Trophoblast cell (in vitro differentiated cells and primary cell): ENCODE measurements around the gene HLCS.

Source experiments
- DNase-seq, 2 donors: peaks; one replicate each; pipeline ENCODE4 v3.0.0-alpha.2; 2016
- H2AFZ ChIP-seq: 2 replicates; pipeline ENCODE4 v1.6.1; 2013; ENCODE audit warnings: low read length, moderate library complexity, mild to moderate bottlenecking; ENCODE audit not compliant: insufficient read depth, poor library complexity
- H2AK5ac ChIP-seq: 2 replicates; pipeline ENCODE4 v1.6.1; 2013; ENCODE audit warnings: mild to moderate bottlenecking, low read length
- H2BK120ac ChIP-seq: 2 replicates; pipeline ENCODE4 v1.6.1; 2013; ENCODE audit warnings: low read length, mild to moderate bottlenecking, moderate library complexity; ENCODE audit not compliant: insufficient read depth, poor library complexity
- H2BK12ac ChIP-seq: 2 replicates; pipeline ENCODE4 v1.6.1; 2013; ENCODE audit warnings: mild to moderate bottlenecking, low read length, moderate library complexity
- H2BK5ac ChIP-seq: 2 replicates; pipeline ENCODE4 v1.6.1; 2013; ENCODE audit warnings: low read length, low read depth, moderate library complexity, mild to moderate bottlenecking; ENCODE audit not compliant: poor library complexity
- H3K14ac ChIP-seq: 2 replicates; pipeline ENCODE4 v1.6.1; 2013; ENCODE audit warnings: mild to moderate bottlenecking, low read length
- H3K18ac ChIP-seq: 2 replicates; pipeline ENCODE4 v1.6.1; 2013; ENCODE audit warnings: mild to moderate bottlenecking, low read length
- H3K23ac ChIP-seq: 2 replicates; pipeline ENCODE4 v1.6.1; 2013; ENCODE audit warnings: low read length
- H3K27ac ChIP-seq: 2 replicates; pipeline ENCODE4 v1.5.1; 2013; ENCODE audit warnings: low read depth, mild to moderate bottlenecking, inconsistent platforms, low read length, moderate library complexity
- H3K27me3 ChIP-seq: 2 replicates; pipeline ENCODE4 v1.6.1; 2013; ENCODE audit warnings: inconsistent platforms, mild to moderate bottlenecking, low read length, moderate library complexity; ENCODE audit not compliant: insufficient read depth
- H3K36me3 ChIP-seq, 2 experiments: 1 replicate in 1 of 2; 2 replicates in 1 of 2; pipeline ENCODE4 v1.6.1; 2013; ENCODE audit warnings: low read length in 2 of 2, mild to moderate bottlenecking in 2 of 2, moderate library complexity in 1 of 2; ENCODE audit not compliant: insufficient read depth in 2 of 2, control insufficient read depth in 1 of 2
- H3K4ac ChIP-seq: 2 replicates; pipeline ENCODE4 v1.6.1; 2013; ENCODE audit warnings: low read depth, mild to moderate bottlenecking, low read length, moderate library complexity
- H3K4me1 ChIP-seq, 2 experiments: 1 replicate in 1 of 2; 2 replicates in 1 of 2; pipeline ENCODE4 v1.6.1; 2013; ENCODE audit warnings: low read length in 2 of 2, mild to moderate bottlenecking in 2 of 2, moderate library complexity in 1 of 2; ENCODE audit not compliant: insufficient read depth in 2 of 2, control insufficient read depth in 1 of 2
- H3K4me2 ChIP-seq: 2 replicates; pipeline ENCODE4 v1.6.1; 2013; ENCODE audit warnings: inconsistent platforms, mild to moderate bottlenecking, low read length, moderate library complexity
- H3K4me3 ChIP-seq: 2 replicates; pipeline ENCODE4 v1.5.1; 2013; ENCODE audit warnings: mild to moderate bottlenecking, low read depth, low read length, inconsistent platforms
- H3K79me1 ChIP-seq: one replicate; pipeline ENCODE4 v1.6.1; 2013; ENCODE audit warnings: low read length
- H3K79me2 ChIP-seq: 2 replicates; pipeline ENCODE4 v1.6.1; 2013; ENCODE audit warnings: low read length, mild to moderate bottlenecking; ENCODE audit not compliant: control insufficient read depth, insufficient read depth, poor library complexity
- H3K9ac ChIP-seq: 2 replicates; pipeline ENCODE4 v1.6.1; 2013; ENCODE audit warnings: mild to moderate bottlenecking, low read length
- H3K9me3 ChIP-seq: 2 replicates; pipeline ENCODE4 v1.6.1; 2013; ENCODE audit warnings: low read depth, mild to moderate bottlenecking, control low read depth, inconsistent platforms, low read length; ENCODE audit not compliant: insufficient read depth
- H4K12ac ChIP-seq: 2 replicates; pipeline ENCODE4 v1.6.1; 2013; ENCODE audit warnings: low read depth, mild to moderate bottlenecking, low read length, moderate library complexity
- H4K8ac ChIP-seq: 2 replicates; pipeline ENCODE4 v1.6.1; 2013; ENCODE audit warnings: low read depth, mild to moderate bottlenecking, low read length, moderate library complexity
- H4K91ac ChIP-seq: one replicate; pipeline ENCODE4 v1.6.1; 2013; ENCODE audit warnings: low read depth, mild to moderate bottlenecking, low read length, moderate library complexity
- WGBS: extraction: QIAGEN DNeasy Blood & Tissue Kit; methylation state at CpG from one replicate; pipeline ENCODE4 v1.1.7; 2013; ENCODE audit warnings: missing lambda C conversion rate; ENCODE audit not compliant: insufficient read length, insufficient coverage; ENCODE audit errors: extremely low coverage; 5-methylcytosine and 5-hydroxymethylcytosine counted together

Gene HLCS

DNA sequence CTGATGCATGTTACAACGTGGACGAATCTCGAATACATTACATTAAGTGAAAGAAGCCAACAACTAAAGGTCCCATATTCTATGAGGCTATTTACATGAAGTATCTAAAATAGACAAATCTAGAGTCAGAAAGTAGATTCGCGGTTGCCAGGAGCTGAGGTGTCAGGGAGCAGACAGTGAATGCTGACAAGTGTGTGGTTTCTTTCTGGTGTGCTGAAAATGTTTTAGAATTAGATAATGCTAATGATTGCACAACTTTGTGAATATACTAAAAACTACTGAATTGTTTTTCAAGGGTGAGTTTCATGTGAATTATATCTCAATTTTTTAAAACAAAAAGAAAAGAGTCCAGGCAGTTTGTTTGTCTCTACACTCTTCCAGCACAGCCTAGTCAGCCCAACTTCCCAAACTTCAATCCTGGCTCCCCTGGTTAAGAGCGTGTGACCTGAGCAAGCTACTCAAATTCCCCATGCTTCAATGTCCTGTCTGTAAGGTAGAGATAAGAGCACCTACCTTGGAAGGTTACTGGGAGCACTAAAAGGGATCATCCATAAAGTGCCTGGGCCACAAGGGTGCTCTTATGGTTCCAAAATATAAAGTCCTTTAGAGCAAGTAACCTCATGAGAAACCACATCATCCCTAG, 20.9 kb downstream of the HLCS start:
- Histone ChIP-seq H3K4me2 (no peak overlapping the region), H3K4me1 (peaks cover 0 to 5% of the 10 kb centered on the region in 2 experiments), H3K79me2 (no peaks in the 10 kb centered on the region), H3K36me3 (peaks cover 0 to 2% of the 10 kb centered on the region in 2 experiments), H4K91ac (no peak overlapping the region), H3K4ac (no peak overlapping the region), H2BK120ac (no peak overlapping the region), H3K9ac (no peak overlapping the region), H3K9me3 (peaks cover 2% of the 10 kb centered on the region), H2BK5ac (no peak overlapping the region), H2BK12ac (no peak overlapping the region), H2AFZ (no peak overlapping the region), H2AK5ac (no peak overlapping the region), H3K27ac (no peak overlapping the region), H3K27me3 (no peaks in the 10 kb centered on the region), H4K12ac (no peak overlapping the region), H3K14ac (no peak overlapping the region), H3K4me3 (no peak overlapping the region), H3K23ac (no peak overlapping the region), H4K8ac (no peak overlapping the region), H3K18ac (no peak overlapping the region), H3K79me1 (no peaks in the 10 kb centered on the region)
- WGBS: no CpG with 5 or more reads among the region's 6 CpGs
- DNase-seq: no peak

DNA sequence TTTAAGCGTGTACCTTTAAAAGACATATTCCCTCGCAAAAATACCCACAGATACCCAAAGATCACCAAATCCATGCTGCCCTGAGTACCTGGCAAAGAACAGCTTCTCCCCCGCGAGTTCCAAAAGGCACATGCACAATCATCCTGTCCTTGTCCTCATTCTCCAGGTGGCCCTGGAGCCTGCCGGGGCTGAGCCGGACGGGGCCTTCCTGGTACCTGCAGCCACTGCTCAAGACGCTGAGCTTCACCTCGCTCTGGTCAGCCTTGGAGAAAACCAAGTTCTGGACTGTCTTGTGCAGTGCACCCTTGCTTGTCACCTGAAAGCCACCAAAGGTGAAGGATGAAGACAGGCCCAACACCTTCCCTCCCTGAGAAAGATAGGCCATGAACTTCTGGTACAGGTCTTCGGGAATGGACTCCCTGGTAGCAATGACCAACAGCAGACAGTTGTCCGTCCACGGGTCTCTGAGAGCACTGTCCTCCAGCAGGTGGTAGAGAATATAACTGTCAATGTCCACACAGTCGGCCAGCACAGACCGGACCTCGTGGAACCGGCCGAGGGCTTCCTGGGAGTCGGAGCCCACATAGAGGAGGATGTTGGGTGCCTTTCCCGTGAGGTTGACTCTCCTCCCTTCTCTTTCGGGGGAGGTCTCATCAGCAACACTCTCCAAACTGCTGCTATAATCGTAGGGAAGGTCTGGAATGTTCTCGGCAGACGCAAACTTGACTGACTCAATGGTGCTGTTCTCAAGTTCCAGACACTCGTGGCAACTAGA, 29.9 kb downstream of the HLCS start:
- Histone ChIP-seq H3K9me3 (no peaks in the 10 kb centered on the region), H3K79me2 (no peaks in the 10 kb centered on the region), H3K4me2 (no peak overlapping the region), H3K27me3 (no peaks in the 10 kb centered on the region), H4K8ac (no peak overlapping the region), H3K4me1 (peaks cover 0 to 2% of the 10 kb centered on the region in 2 experiments), H3K36me3 (peaks cover 7% of the 10 kb centered on the region in 2 experiments), H2BK5ac (no peak overlapping the region), H3K4me3 (no peak overlapping the region), H3K9ac (no peak overlapping the region), H2BK120ac (no peak overlapping the region), H4K91ac (no peak overlapping the region), H3K4ac (no peak overlapping the region), H3K27ac (no peak overlapping the region), H3K14ac (no peak overlapping the region), H3K23ac (no peak overlapping the region), H3K79me1 (no peaks in the 10 kb centered on the region), H2AK5ac (no peak overlapping the region), H4K12ac (no peak overlapping the region), H2AFZ (no peak overlapping the region), H3K18ac (no peak overlapping the region), H2BK12ac (no peak overlapping the region)
- WGBS: no CpG with 5 or more reads among the region's 24 CpGs
- no peak for DNase-seq

DNA sequence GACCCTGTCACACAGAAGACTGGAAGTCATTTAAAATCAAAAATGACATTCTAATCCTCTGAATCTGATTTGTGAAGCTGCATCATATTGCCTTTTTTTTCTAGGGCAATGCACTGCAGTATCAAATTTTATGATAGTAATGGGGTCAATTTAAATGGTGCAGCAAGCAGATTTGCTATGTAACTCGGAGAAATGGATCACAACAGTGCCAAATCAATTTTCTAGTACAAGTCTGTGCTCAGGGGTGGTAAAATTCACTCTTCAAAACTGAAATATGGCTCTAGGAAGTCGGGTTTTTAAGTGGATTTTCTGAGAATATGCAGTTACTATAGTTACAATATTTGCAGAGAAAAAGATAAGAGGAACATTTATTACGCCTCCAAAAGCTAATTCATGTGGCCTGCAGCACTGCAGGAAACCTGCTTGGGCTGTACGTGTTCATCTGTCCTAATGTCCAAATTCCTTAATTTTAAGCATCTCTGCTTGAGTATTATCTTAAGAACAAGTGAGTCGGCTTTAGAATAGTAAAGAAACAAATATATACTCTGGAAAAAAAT, 31.5 kb downstream of the HLCS start:
- Histone ChIP-seq H2AFZ (no peak overlapping the region), H3K79me2 (no peaks in the 10 kb centered on the region), H3K4ac (no peak overlapping the region), H3K27me3 (no peaks in the 10 kb centered on the region), H3K4me3 (no peak overlapping the region), H4K12ac (no peak overlapping the region), H3K9ac (no peak overlapping the region), H3K27ac (no peak overlapping the region), H4K8ac (no peak overlapping the region), H2AK5ac (no peak overlapping the region), H2BK12ac (no peak overlapping the region), H3K23ac (no peak overlapping the region), H3K4me1 (peaks cover 0 to 2% of the 10 kb centered on the region in 2 experiments), H2BK5ac (no peak overlapping the region), H3K79me1 (no peaks in the 10 kb centered on the region), H3K4me2 (no peak overlapping the region), H3K14ac (no peak overlapping the region), H3K9me3 (no peaks in the 10 kb centered on the region), H3K36me3 (peaks cover 7% of the 10 kb centered on the region in 2 experiments), H3K18ac (no peak overlapping the region), H2BK120ac (no peak overlapping the region), H4K91ac (no peak overlapping the region)
- no CpG with 5 or more reads among the region's 5 CpGs for WGBS
- no peak for DNase-seq

DNA sequence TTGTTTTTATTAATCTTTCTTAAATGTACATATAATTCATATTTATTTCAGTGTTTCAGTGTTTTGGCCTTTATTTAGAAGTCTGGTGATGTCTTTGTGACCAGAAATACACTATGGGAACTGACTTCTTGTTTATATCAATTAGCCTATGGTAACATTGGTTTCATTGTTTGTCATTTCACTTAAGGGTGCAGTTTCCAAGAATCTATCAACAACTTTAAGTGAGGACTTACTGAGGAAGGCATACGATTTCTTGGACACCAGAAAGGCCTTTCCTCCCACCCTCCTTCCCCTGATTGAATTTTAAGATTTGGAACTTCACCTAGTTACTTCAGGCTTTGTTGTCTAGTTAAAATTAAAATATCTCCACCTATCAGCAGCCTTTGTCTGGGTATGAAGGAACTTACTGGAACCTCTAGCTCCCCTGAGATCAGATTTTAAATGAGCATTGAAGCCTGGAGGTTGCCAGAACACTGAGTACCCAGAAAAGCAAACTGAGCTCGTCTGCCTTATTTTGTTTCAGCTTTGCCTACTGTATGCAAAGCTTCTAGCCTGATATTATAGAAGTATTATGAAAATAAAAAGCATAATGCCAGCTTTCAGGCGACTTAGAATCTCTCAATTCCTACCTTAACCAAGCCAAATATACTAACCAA, 34.2 kb downstream of the HLCS start:
- no peak overlapping the region for H3K27ac ChIP-seq
- no peak overlapping the region for H2BK120ac ChIP-seq
- no peaks in the 10 kb centered on the region for H3K27me3 ChIP-seq
- H3K4me3 ChIP-seq: no peak overlapping the region
- no peaks in the 10 kb centered on the region for H3K9me3 ChIP-seq
- no peak overlapping the region for H2AK5ac ChIP-seq
- H2AFZ ChIP-seq: no peak overlapping the region
- no CpG with 5 or more reads among the region's 3 CpGs for WGBS
- H3K23ac ChIP-seq: no peak overlapping the region
- H4K12ac ChIP-seq: no peak overlapping the region
- H3K79me2 ChIP-seq: no peaks in the 10 kb centered on the region
- H3K14ac ChIP-seq: no peak overlapping the region
- peaks cover 3 to 4% of the 10 kb centered on the region in 2 experiments for H3K4me1 ChIP-seq
- no peak overlapping the region for H3K4ac ChIP-seq
- no peak overlapping the region for H2BK5ac ChIP-seq
- no peak overlapping the region for H3K4me2 ChIP-seq
- H3K9ac ChIP-seq: no peak overlapping the region
- H3K36me3 ChIP-seq: peaks cover 7% of the 10 kb centered on the region in 2 experiments
- no peak for DNase-seq
- no peaks in the 10 kb centered on the region for H3K79me1 ChIP-seq
- no peak overlapping the region for H4K8ac ChIP-seq
- H3K18ac ChIP-seq: no peak overlapping the region
- no peak overlapping the region for H2BK12ac ChIP-seq
- H4K91ac ChIP-seq: no peak overlapping the region
